Stimulated activated naive CD8-positive, alpha-beta T cell treated with anti-CD3 and anti-CD28 coated beads, Interleukin-15, amount 100 ng/mL, for 72 hours (primary cell): ENCODE results near the gene NR3C2.
"Not testable (repeated sequence)": the region's sequence is repeated elsewhere in the genome, so short reads cannot be mapped to it uniquely, and the experiment has no call there.

Experiments
- ATAC-seq: fragments of 150-1000 bp; cut with Tn5 transposase; 2 replicates; pipeline ENCODE4 v1.10.0; 2021; ENCODE audit warnings: mild to moderate bottlenecking, moderate library complexity
- DNase-seq, 2 donors: peaks; one replicate each; pipeline ENCODE4 v3.0.0; 2021 to 2022
- H3K27ac Mint-ChIP-seq, 2 donors: one replicate each; pipeline ENCODE4 v1.8.0; 2022; ENCODE audit warnings: mild to moderate bottlenecking in 2 of 2, mixed read lengths in 2 of 2, moderate library complexity in 2 of 2
- H3K27me3 Mint-ChIP-seq: one replicate; pipeline ENCODE4 v1.8.0; 2022; ENCODE audit warnings: mixed read lengths
- H3K4me1 Mint-ChIP-seq: one replicate; pipeline ENCODE4 v1.8.0; 2022; ENCODE audit warnings: mild to moderate bottlenecking, mixed read lengths
- H3K4me3 Mint-ChIP-seq, 2 donors: one replicate each; pipeline ENCODE4 v1.8.0; 2022; ENCODE audit warnings: mild to moderate bottlenecking in 2 of 2, mixed read lengths in 2 of 2, moderate library complexity in 1 of 2
- H3K9me3 Mint-ChIP-seq, 2 donors: one replicate each; pipeline ENCODE4 v1.8.0; 2022; ENCODE audit warnings: mixed read lengths in 2 of 2

The NR3C2 gene

DNA sequence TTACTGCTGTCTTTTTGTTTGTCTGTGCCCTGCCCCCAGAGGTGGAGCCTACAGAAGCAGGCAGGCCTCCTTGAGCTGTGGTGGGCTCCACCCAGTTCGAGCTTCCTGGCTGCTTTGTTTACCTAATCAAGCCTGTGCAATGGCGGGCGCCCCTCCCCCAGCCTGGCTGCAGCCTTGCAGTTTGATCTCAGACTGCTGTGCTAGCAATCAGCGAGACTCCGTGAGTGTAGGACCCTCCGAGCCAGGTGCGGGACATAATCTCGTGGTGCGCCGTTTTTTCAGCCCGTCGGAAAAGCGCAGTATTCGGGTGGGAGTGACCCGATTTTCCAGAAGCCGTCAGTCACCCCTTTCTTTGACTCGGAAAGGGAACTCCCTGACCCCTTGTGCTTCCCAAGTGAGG, 118.9 kb downstream of the NR3C2 start:
- H3K4me3 Mint-ChIP-seq = peak overlapping the region in 1 of 2 donors; percentile 8
- H3K4me1 Mint-ChIP-seq = peaks cover 27% of the 10 kb centered on the region
- not testable (repeated sequence) for H3K27me3 Mint-ChIP-seq, H3K9me3 Mint-ChIP-seq, ATAC-seq, H3K27ac Mint-ChIP-seq, DNase-seq

DNA sequence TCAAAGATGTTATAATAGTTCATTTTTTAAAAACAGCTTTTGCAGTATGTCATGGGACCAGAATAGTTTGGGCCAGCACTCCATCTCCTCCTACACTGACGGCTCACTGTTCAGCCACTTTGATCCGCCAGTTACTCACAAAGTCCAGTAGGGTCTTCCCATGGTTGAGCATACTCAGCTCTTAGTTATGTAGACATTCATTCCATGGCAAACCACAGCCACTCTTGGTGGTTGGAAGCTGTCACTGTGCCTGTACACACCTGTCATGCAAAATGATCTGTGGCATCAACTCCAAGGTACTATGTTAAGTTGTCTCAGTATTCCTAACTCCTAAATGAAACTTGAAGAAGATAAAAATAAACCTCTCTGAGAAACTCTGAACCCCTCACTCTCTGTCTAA, 127.2 kb downstream of the NR3C2 start:
- DNase-seq (peak in 1 of 2 donors; percentile 12), ATAC-seq (peak; percentile 69)
- H3K27ac Mint-ChIP-seq = no peak overlapping the region
- H3K4me3 Mint-ChIP-seq = no peak overlapping the region
- H3K27me3 Mint-ChIP-seq = no peaks in the 10 kb centered on the region
- peaks cover 13% of the 10 kb centered on the region for H3K4me1 Mint-ChIP-seq
- no peaks in the 10 kb centered on the region for H3K9me3 Mint-ChIP-seq

DNA sequence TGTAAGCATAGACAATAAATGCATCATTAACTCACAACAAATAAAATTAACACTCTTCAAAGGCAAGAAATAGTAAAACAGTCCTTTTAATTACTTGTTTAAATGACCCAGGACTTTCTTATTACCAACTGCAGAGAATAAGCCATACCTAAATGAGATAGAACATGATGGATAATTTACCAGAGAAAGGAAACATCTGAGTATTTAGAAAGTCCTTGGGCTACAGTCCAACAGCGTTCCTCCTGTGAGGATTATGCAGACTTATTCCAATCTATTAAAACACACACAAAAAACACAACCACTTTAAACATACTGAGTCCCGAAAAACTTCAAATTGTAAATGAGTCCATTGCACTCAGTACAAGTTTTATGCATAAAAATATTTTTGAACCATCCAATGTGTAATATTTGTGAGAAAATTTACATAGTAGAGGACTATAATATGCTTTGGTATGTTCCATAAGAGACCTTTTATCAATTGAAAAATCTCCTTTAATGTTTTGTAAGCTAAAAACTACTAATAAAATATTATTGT, 129.2 kb downstream of the NR3C2 start:
- Mint-ChIP-seq H3K4me3 (no peak overlapping the region), H3K4me1 (peaks cover 19% of the 10 kb centered on the region), H3K27me3 (no peaks in the 10 kb centered on the region), H3K9me3 (no peaks in the 10 kb centered on the region), H3K27ac (no peak overlapping the region)
- no peak for DNase-seq
- no peak for ATAC-seq

DNA sequence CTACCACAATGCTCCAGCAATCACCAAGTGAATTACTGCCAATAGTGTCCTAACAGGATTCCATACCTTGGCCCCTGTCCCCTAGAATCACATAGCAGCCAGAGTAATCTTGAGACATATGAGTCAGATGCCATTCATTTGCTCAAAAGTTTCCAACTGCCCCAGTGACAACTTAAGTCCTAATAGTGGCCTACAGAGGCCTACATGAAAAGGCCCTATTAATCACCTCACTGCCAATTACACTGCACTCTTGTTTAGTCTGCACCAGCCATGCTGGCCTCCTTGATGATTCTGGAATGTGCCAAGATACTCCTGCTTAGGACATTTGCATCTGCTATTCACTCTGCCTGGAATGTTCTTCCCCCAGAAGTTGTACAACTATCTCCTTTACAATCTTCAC, 130.7 kb downstream of the NR3C2 start:
- no peaks in the 10 kb centered on the region for H3K9me3 Mint-ChIP-seq
- H3K27me3 Mint-ChIP-seq = no peaks in the 10 kb centered on the region
- peak; percentile 49 for ATAC-seq
- H3K4me3 Mint-ChIP-seq = no peak overlapping the region
- H3K27ac Mint-ChIP-seq = no peak overlapping the region
- DNase-seq = no peak
- peaks cover 26% of the 10 kb centered on the region for H3K4me1 Mint-ChIP-seq

DNA sequence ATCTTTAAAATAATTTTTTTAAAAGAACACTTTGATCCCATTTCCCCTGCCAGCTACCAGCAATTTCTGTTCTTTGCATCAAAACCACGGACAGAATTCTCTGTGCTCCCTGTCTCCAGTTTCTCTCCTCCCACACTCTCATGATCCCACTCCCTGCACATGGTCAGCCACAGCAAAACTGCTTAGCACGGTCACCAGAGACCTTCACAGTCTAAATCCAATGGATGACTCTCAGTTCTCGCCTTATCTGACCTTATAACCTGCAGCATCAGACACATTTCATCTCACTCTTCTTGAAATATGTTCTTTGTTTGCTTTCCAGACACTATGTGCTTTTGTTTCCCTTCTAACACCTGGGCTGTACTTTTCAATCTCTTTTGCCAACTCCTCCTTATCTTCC, 131.5 kb downstream of the NR3C2 start:
- H3K27me3 Mint-ChIP-seq = no peaks in the 10 kb centered on the region
- no peak overlapping the region for H3K4me3 Mint-ChIP-seq
- ATAC-seq (no peak), DNase-seq (no peak)
- H3K27ac Mint-ChIP-seq = no peak overlapping the region
- peaks cover 26% of the 10 kb centered on the region for H3K4me1 Mint-ChIP-seq
- no peaks in the 10 kb centered on the region for H3K9me3 Mint-ChIP-seq

DNA sequence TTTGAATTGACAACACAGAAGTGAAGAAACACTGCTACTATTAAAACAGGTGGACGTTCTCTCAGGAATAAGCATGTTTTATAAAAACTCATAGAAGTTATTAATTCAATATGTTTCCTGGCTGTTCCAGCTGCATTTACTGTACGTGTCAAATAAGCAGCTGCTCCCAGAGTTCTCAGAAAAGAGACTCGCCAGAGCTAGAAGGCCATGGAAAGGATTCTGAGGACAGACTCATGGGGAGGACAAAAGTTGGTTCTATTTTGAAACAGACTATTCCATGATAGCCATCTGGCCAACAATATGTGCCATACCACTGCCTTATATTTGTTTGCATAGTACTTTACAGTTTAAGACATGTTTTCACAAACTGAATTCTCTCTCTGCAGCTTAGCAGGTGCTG, 136.5 kb downstream of the NR3C2 start:
- no peaks in the 10 kb centered on the region for H3K27me3 Mint-ChIP-seq
- H3K9me3 Mint-ChIP-seq = peaks cover 0 to 11% of the 10 kb centered on the region in 2 donors
- no peak for ATAC-seq
- no peak overlapping the region for H3K4me3 Mint-ChIP-seq
- DNase-seq = no peak
- H3K27ac Mint-ChIP-seq = no peak overlapping the region
- H3K4me1 Mint-ChIP-seq = peaks cover 12% of the 10 kb centered on the region

DNA sequence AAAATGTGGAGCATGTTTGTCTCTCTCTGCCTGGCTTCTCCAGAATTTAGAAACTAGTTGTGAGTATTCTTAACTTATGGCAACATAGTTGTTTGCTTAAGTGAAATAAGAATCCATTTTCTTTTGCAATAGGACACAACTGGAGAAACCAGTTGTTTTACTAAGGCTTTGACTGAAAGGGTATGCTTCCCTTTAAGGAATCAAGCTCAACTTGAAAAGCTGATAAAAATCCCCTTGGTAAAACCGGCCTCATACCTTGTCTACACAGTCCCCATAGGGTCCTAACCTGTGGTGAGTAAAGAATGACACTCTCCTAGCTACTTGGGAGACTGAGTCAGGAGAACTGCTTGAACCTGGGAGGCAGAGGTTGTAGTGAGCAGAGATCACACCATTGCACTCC, 139.8 kb downstream of the NR3C2 start:
- Mint-ChIP-seq H3K4me3 (no peak overlapping the region), H3K27me3 (no peaks in the 10 kb centered on the region), H3K4me1 (peaks cover 10% of the 10 kb centered on the region), H3K9me3 (peaks cover 0 to 11% of the 10 kb centered on the region in 2 donors), H3K27ac (no peak overlapping the region)
- ATAC-seq (no peak), DNase-seq (no peak)

DNA sequence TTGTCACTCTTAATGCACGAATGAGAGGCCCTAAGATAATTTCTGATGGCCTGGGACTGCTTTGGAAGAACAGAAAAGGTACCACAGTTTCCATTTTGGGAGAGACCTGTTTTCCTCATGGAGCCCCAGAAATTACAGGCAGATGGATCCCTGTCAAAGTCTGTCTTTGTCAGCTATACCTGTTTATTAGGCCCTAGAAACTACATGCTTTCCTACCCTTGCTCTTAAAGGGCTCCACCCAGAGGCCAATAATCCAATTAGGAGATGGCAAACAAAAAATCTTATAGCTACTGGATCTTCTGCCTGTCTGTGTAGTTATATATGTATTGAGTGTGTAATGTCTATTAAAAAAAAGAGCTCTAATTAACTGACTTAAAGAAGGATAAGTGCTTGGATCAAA, 141.3 kb downstream of the NR3C2 start:
- Mint-ChIP-seq H3K9me3 (peaks cover 0 to 11% of the 10 kb centered on the region in 2 donors), H3K27me3 (no peaks in the 10 kb centered on the region)

DNA sequence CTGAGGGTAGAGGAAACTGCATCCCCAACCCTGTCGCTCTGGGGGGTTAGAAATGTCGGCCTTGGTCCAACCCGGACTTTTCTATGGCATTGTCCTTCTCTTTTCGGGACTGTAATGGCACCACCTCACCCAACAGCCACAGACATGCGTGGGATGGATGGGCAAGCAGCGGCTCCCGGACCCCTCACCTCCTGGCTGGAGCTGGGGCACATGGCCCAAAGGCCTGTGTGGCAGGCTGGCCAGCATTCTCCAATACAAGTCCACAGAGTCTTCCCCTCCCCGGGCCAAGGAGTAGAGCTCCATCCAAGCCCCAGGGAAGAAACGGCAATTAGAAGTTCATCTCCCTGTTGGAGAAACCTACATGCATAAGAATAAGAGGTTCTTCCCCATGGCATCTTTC, 142.9 kb downstream of the NR3C2 start:
- Mint-ChIP-seq H3K4me1 (peaks cover 24% of the 10 kb centered on the region), H3K27ac (peak overlapping the region in 1 of 2 donors; percentile 78), H3K9me3 (peaks cover 0 to 11% of the 10 kb centered on the region in 2 donors), H3K4me3 (no peak overlapping the region), H3K27me3 (no peaks in the 10 kb centered on the region)
- no peak for DNase-seq
- no peak for ATAC-seq

More for the DNA sequence above, 141.3 kb downstream of the NR3C2 start:
- Mint-ChIP-seq H3K4me3 (no peak overlapping the region), H3K27ac (no peak overlapping the region), H3K4me1 (peaks cover 17% of the 10 kb centered on the region)
- ATAC-seq = no peak
- DNase-seq = no peak

DNA sequence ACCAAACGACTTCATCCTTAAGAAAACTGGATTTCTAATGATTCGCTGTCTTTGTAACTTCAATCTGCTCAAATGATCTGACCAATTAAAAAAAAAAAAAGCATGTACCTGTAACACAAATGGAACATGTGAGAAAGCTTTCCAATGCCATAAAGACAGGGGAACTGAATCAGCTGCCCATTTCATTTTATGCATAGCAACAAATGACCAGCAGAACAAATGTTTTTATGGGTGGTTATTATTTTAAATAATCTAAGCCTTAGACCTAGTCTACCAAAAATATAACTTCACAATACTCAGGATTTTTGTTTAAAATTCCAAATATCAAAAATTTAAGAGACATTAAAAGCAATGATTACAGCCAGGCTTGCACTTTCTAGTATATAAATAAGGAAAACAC, 145.7 kb downstream of the NR3C2 start:
- Mint-ChIP-seq H3K9me3 (peaks cover 0 to 4% of the 10 kb centered on the region in 2 donors), H3K4me1 (peaks cover 24% of the 10 kb centered on the region), H3K27me3 (no peaks in the 10 kb centered on the region), H3K27ac (no peak overlapping the region), H3K4me3 (no peak overlapping the region)
- ATAC-seq = no peak
- no peak for DNase-seq

DNA sequence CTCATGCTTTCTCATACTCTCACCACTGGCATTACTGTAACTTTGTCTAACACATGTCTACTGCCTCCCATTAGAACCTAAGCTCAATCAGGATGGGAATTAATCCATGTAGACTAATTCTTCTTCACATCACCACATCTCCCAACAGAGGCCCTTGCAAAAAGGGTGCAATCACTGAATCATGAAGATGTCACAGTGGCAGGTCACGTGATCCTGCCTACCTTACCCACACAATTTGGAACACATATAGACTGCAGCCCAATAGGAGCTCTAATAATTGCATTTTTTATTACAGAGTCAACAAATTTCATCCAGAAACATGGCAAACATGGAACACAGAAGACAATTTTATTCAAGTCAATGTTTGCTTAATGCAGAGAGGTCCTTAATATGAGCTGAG, 146.6 kb downstream of the NR3C2 start:
- Mint-ChIP-seq H3K9me3 (no peaks in the 10 kb centered on the region), H3K27ac (no peak overlapping the region), H3K4me1 (peaks cover 24% of the 10 kb centered on the region), H3K4me3 (no peak overlapping the region), H3K27me3 (no peaks in the 10 kb centered on the region)
- ATAC-seq = no peak
- DNase-seq = no peak

DNA sequence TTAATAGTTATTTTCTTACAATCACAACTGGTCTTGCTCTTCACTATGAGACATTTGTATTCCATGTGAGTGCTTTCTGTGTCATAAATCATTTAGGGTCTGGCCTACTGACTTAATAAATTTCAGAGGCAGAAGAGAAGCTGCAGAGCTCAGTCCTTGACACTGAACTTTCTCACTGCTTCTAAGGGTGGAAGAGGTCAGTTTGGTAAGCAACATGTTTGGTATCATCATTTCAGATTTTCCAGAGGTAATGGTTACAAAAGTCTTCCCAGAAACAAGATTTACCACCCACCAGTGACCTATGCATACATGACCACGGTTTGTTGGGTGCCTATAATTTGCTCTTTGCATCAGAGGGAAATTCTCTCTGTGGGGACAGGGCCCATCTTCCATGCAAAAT, 148.6 kb downstream of the NR3C2 start:
- Mint-ChIP-seq H3K4me3 (no peak overlapping the region), H3K27ac (no peak overlapping the region), H3K27me3 (no peaks in the 10 kb centered on the region), H3K9me3 (no peaks in the 10 kb centered on the region), H3K4me1 (peaks cover 22% of the 10 kb centered on the region)
- ATAC-seq = peak; percentile 26
- no peak for DNase-seq

DNA sequence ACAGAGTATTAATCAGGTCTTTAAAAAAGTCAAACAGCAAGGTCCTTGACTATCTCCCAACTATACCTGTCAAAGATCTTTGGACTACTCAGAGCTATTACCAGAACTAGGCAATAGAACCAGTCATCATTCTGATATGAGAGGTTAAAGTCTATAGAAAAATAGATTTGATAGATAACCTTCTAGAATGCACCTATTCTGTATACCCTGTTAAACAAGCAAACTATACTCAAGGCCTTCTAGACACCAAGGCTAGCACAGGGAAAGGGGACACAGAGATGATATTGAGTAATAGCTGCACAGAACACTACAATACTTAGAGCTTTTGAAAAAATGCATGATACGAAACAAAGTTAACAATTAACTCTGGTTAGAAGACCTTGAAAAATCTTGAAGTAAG, 149.5 kb downstream of the NR3C2 start:
- Mint-ChIP-seq H3K4me1 (peaks cover 15% of the 10 kb centered on the region), H3K9me3 (no peaks in the 10 kb centered on the region), H3K4me3 (no peak overlapping the region), H3K27ac (no peak overlapping the region), H3K27me3 (no peaks in the 10 kb centered on the region)
- ATAC-seq (no peak), DNase-seq (no peak)

DNA sequence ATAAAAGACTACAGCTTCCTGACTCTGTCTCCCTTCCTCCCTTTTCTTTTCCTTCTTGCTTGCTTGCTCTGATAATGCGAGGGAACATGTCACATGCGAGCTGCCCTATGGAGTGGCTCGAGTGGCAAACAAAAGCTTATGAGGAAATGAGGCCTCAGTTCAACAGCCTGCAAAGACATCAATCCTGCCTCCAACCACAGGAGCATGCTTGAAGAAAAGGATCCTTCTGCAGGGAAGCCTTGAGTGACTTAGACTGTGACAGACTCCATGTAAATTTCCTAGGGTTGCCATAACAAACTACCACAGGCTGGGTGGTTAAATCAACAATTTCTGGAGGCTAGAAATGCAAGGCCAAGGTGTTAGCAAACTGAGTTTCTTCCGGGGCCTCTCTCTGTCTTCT, 152.5 kb downstream of the NR3C2 start:
- DNase-seq = no peak
- H3K4me1 Mint-ChIP-seq = no peaks in the 10 kb centered on the region
- no peaks in the 10 kb centered on the region for H3K27me3 Mint-ChIP-seq
- H3K9me3 Mint-ChIP-seq = no peaks in the 10 kb centered on the region
- no peak overlapping the region for H3K4me3 Mint-ChIP-seq
- H3K27ac Mint-ChIP-seq = no peak overlapping the region
- no peak for ATAC-seq

DNA sequence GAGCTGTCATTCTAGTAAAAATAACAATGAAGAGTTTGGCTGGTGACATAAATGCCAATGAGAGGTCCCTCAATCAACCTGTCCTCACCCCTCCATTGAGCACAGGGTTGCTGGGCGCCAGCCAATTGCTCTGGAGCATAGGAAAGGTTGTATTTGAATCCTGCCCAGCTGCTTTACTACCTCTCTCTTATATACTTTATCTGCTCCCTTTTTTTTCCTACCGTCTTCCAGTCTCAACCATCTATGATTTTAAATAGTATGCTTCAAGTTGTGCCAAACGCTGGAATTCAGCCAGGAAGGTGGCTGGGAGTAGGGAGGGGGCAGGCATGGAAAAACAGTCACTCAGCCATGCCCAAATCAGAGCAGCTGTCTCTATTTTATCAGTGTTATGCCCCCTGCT, 153.8 kb downstream of the NR3C2 start:
- Mint-ChIP-seq H3K9me3 (no peaks in the 10 kb centered on the region), H3K27ac (peak overlapping the region in 1 of 2 donors; percentile 78), H3K4me3 (no peak overlapping the region), H3K27me3 (no peaks in the 10 kb centered on the region), H3K4me1 (peaks cover 6% of the 10 kb centered on the region)
- ATAC-seq (no peak), DNase-seq (no peak)

DNA sequence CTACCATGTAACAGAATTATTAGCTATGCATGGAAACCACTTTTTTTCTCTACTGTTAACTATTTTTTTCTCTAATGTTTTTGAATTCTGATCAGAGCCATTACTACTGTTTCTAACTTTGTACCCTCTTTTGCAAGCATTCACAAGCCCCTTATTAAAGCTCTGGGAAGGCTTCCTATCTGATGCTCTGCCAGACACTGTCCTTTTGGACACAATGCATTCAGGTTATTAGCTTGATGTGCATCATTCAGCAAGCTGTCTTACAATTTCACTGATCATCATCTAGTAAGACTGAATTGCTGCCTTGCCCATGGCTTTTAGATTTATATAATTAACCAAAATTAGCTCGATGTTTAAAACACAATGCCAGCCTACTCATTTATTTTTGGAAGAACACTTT, 155.1 kb downstream of the NR3C2 start:
- ATAC-seq = no peak
- no peak overlapping the region for H3K27ac Mint-ChIP-seq
- no peak overlapping the region for H3K4me3 Mint-ChIP-seq
- no peaks in the 10 kb centered on the region for H3K27me3 Mint-ChIP-seq
- peaks cover 6% of the 10 kb centered on the region for H3K4me1 Mint-ChIP-seq
- no peaks in the 10 kb centered on the region for H3K9me3 Mint-ChIP-seq
- no peak for DNase-seq

DNA sequence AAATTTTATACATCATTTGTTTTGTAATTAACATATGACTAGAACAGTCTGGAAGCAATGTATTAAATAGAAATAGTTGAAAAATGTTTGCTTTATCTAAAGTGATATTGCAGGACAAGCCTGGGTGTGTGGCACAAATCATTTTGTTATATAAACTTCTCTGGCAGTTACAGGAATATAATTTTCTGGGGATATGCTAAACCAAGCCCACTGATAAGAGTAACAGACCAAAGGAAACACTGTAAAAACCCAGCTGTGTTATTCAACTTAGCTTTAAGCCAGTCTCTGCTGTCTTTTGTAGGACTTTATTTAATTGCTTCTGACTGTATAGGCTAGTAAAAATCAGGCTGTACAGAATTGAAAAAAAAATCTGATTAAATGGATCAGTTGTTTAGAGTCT, 156.2 kb downstream of the NR3C2 start:
- DNase-seq (no peak), ATAC-seq (no peak)
- Mint-ChIP-seq H3K4me3 (no peak overlapping the region), H3K27me3 (no peaks in the 10 kb centered on the region), H3K9me3 (no peaks in the 10 kb centered on the region), H3K27ac (peak overlapping the region in 1 of 2 donors; percentile 9), H3K4me1 (peaks cover 10% of the 10 kb centered on the region)
